ENCODE results near the gene LMNTD2.

Gene LMNTD2

GRCh38 chr11:556662-557256 is 3.8 kb downstream of the LMNTD2 start:
- H3K79me2 ChIP-seq (ENCODE audit: control insufficient read depth, low read length), result peaks cover 4% of the 10 kb centered on the region
- no peak overlapping the region for H3K27ac ChIP-seq (ENCODE audit: low read depth, low read length)
- H3K4me1 ChIP-seq (ENCODE audit: control insufficient read depth, low read length), result peaks cover 27% of the 10 kb centered on the region
- no peaks in the 10 kb centered on the region for H3K9me2 ChIP-seq (replicated peaks; ENCODE audit: control insufficient read depth, low read length)
- no peaks in the 10 kb centered on the region for H4K20me1 ChIP-seq (ENCODE audit: control insufficient read depth, insufficient read depth, low read depth, low read length)
- no peak for TF ChIP-seq CTCF (IDR thresholded peaks at IDR 0.05; ENCODE audit: low read depth, low read length, poor library complexity, severe bottlenecking)
- TF ChIP-seq EZH2phosphoT487 (IDR thresholded peaks at IDR 0.05; ENCODE audit: borderline replicate concordance, low read length), result no peak
- H3K9me3 ChIP-seq (ENCODE audit: control insufficient read depth, insufficient read depth, low read length), result no peaks in the 10 kb centered on the region
- H3F3A ChIP-seq (ENCODE audit: control insufficient read depth, insufficient read depth), result no peaks in the 10 kb centered on the region
- H3K4me2 ChIP-seq (ENCODE audit: low read length), result no peak overlapping the region
- no peak overlapping the region for H3K4me3 ChIP-seq (ENCODE audit: low read length)
- peaks cover 32% of the 10 kb centered on the region for H3K27me3 ChIP-seq (ENCODE audit: control insufficient read depth, low read length)
- no peaks in the 10 kb centered on the region for H3K36me3 ChIP-seq (ENCODE audit: control insufficient read depth, low read length)

GRCh38 chr11:555780-556661 is 4.5 kb downstream of the LMNTD2 start:
- Histone ChIP-seq H3K4me3 (ENCODE audit: low read length) (peak overlapping the region; percentile 68), H4K20me1 (ENCODE audit: control insufficient read depth, insufficient read depth, low read depth, low read length) (no peaks in the 10 kb centered on the region), H3K36me3 (ENCODE audit: control insufficient read depth, low read length) (no peaks in the 10 kb centered on the region)

GRCh38 chr11:555227-555779 is 5.2 kb downstream of the LMNTD2 start:
- no peaks in the 10 kb centered on the region for H3K9me3 ChIP-seq (ENCODE audit: control insufficient read depth, insufficient read depth, low read length)
- H3F3A ChIP-seq (ENCODE audit: control insufficient read depth, insufficient read depth), result no peaks in the 10 kb centered on the region
- no peaks in the 10 kb centered on the region for H4K20me1 ChIP-seq (ENCODE audit: control insufficient read depth, insufficient read depth, low read depth, low read length)
- H3K9me2 ChIP-seq (replicated peaks; ENCODE audit: control insufficient read depth, low read length), result no peaks in the 10 kb centered on the region
- no peak for TF ChIP-seq CTCF (IDR thresholded peaks at IDR 0.05; ENCODE audit: low read depth, low read length, poor library complexity, severe bottlenecking)
- TF ChIP-seq EZH2phosphoT487 (IDR thresholded peaks at IDR 0.05; ENCODE audit: borderline replicate concordance, low read length), result no peak
- H3K4me1 ChIP-seq (ENCODE audit: control insufficient read depth, low read length), result peaks cover 20% of the 10 kb centered on the region
- peak overlapping the region; percentile 80 for H3K4me2 ChIP-seq (ENCODE audit: low read length)
- no peaks in the 10 kb centered on the region for H3K36me3 ChIP-seq (ENCODE audit: control insufficient read depth, low read length)
- peak overlapping the region; percentile 68 for H3K4me3 ChIP-seq (ENCODE audit: low read length)
- peaks cover 32% of the 10 kb centered on the region for H3K27me3 ChIP-seq (ENCODE audit: control insufficient read depth, low read length)
- no peak overlapping the region for H3K27ac ChIP-seq (ENCODE audit: low read depth, low read length)
- no peaks in the 10 kb centered on the region for H3K79me2 ChIP-seq (ENCODE audit: control insufficient read depth, low read length)

More at GRCh38 chr11:555780-556661, 4.5 kb downstream of the LMNTD2 start:
- H3K4me1 ChIP-seq (ENCODE audit: control insufficient read depth, low read length), result peaks cover 22% of the 10 kb centered on the region
- H3K4me2 ChIP-seq (ENCODE audit: low read length), result peak overlapping the region; percentile 80
- peak; percentile 91 for TF ChIP-seq EZH2phosphoT487 (IDR thresholded peaks at IDR 0.05; ENCODE audit: borderline replicate concordance, low read length)
- no peak for TF ChIP-seq CTCF (IDR thresholded peaks at IDR 0.05; ENCODE audit: low read depth, low read length, poor library complexity, severe bottlenecking)
- no peaks in the 10 kb centered on the region for H3K79me2 ChIP-seq (ENCODE audit: control insufficient read depth, low read length)
- no peak overlapping the region for H3K27ac ChIP-seq (ENCODE audit: low read depth, low read length)
- peaks cover 32% of the 10 kb centered on the region for H3K27me3 ChIP-seq (ENCODE audit: control insufficient read depth, low read length)
- H3F3A ChIP-seq (ENCODE audit: control insufficient read depth, insufficient read depth), result no peaks in the 10 kb centered on the region
- no peaks in the 10 kb centered on the region for H3K9me2 ChIP-seq (replicated peaks; ENCODE audit: control insufficient read depth, low read length)
- no peaks in the 10 kb centered on the region for H3K9me3 ChIP-seq (ENCODE audit: control insufficient read depth, insufficient read depth, low read length)

All from DOHH2 (cell line).